Sigmoid colon (tissue), 4 donors: Measurements from ENCODE around the gene TMX1.

Source experiments
- POLR2A ChIP-seq, 2 donors: fragments of 450-650 bp; IDR thresholded peaks; one replicate each; pipeline ENCODE4 v1.6.1; 2016; ENCODE audit warnings: antibody characterized with exemption in 2 of 2, mild to moderate bottlenecking in 2 of 2, moderate library complexity in 2 of 2
- POLR2AphosphoS5 ChIP-seq, 4 donors: sonication (generic); formaldehyde crosslinking; IDR thresholded peaks; one replicate each; pipeline ENCODE4 v1.6.1; 2017; ENCODE audit warnings: antibody characterized with exemption in 4 of 4
- TF ChIP-seq, protein P1 (sequence below), 4 experiments: fragments of 450-650 bp in 3 of 4; fragments of 200-600 bp in 1 of 4; IDR thresholded peaks; one replicate each; pipeline ENCODE4 v1.5.1; 2016 to 2019; ENCODE audit warnings: antibody characterized with exemption in 4 of 4, mild to moderate bottlenecking in 3 of 4, moderate library complexity in 2 of 4

GRCh38 chr14:51276605-51277004 lies 36.6 kb downstream of the TMX1 start:
- TF ChIP-seq, protein P1, sequence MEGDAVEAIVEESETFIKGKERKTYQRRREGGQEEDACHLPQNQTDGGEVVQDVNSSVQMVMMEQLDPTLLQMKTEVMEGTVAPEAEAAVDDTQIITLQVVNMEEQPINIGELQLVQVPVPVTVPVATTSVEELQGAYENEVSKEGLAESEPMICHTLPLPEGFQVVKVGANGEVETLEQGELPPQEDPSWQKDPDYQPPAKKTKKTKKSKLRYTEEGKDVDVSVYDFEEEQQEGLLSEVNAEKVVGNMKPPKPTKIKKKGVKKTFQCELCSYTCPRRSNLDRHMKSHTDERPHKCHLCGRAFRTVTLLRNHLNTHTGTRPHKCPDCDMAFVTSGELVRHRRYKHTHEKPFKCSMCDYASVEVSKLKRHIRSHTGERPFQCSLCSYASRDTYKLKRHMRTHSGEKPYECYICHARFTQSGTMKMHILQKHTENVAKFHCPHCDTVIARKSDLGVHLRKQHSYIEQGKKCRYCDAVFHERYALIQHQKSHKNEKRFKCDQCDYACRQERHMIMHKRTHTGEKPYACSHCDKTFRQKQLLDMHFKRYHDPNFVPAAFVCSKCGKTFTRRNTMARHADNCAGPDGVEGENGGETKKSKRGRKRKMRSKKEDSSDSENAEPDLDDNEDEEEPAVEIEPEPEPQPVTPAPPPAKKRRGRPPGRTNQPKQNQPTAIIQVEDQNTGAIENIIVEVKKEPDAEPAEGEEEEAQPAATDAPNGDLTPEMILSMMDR (IDR thresholded peaks at IDR 0.05): no peak
- TF ChIP-seq POLR2A (IDR thresholded peaks at IDR 0.05): no peak
- no peak for TF ChIP-seq POLR2AphosphoS5 (IDR thresholded peaks at IDR 0.05)
